GM12865 (cell line): ENCODE measurements around the gene CSPG5.

ENCODE experiments used
- DNase-seq: peaks from one replicate; pipeline ENCODE4 v3.0.0; 2010; ENCODE audit warnings: low read depth
- H3K4me3 ChIP-seq: 2 replicates; pipeline ENCODE4 v1.5.1; 2011; ENCODE audit warnings: mild to moderate bottlenecking, low read depth, low read length, control low read depth
- TF ChIP-seq, protein P1 (sequence below): IDR thresholded peaks from 2 replicates; pipeline ENCODE4 v1.5.1; 2011; ENCODE audit warnings: low read length, control low read depth, low read depth, inconsistent platforms; ENCODE audit not compliant: insufficient read depth; ENCODE audit errors: missing control alignments

Gene CSPG5

DNA sequence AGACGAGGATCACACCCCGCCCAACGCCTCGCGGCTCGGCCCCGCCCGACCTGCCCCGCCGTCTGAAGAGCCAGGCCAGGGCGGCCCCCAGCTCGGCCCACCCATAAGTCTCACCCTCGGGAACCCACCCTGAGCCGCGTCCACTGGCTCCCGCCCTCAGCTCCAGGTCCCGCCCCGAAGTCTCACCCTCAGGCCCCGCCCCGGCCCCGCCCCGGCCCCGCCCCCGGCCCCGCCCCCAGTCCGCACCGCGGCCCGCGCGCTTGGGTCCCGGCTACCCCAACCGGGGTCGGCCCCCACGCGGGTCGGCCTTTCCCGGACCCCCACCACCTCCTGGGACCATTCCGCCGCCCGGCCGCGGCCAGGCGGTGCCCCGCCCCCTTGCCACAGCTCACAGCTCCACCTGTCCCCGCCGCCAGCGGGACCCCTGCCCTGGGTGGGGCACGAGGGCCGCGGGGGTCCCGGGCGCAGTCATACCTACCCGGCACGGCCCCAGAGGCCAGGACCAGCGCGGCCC lies 489 bp downstream of the CSPG5 start:
- TF ChIP-seq, protein P1, sequence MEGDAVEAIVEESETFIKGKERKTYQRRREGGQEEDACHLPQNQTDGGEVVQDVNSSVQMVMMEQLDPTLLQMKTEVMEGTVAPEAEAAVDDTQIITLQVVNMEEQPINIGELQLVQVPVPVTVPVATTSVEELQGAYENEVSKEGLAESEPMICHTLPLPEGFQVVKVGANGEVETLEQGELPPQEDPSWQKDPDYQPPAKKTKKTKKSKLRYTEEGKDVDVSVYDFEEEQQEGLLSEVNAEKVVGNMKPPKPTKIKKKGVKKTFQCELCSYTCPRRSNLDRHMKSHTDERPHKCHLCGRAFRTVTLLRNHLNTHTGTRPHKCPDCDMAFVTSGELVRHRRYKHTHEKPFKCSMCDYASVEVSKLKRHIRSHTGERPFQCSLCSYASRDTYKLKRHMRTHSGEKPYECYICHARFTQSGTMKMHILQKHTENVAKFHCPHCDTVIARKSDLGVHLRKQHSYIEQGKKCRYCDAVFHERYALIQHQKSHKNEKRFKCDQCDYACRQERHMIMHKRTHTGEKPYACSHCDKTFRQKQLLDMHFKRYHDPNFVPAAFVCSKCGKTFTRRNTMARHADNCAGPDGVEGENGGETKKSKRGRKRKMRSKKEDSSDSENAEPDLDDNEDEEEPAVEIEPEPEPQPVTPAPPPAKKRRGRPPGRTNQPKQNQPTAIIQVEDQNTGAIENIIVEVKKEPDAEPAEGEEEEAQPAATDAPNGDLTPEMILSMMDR: no peak
- peak; percentile 33 for DNase-seq

DNA sequence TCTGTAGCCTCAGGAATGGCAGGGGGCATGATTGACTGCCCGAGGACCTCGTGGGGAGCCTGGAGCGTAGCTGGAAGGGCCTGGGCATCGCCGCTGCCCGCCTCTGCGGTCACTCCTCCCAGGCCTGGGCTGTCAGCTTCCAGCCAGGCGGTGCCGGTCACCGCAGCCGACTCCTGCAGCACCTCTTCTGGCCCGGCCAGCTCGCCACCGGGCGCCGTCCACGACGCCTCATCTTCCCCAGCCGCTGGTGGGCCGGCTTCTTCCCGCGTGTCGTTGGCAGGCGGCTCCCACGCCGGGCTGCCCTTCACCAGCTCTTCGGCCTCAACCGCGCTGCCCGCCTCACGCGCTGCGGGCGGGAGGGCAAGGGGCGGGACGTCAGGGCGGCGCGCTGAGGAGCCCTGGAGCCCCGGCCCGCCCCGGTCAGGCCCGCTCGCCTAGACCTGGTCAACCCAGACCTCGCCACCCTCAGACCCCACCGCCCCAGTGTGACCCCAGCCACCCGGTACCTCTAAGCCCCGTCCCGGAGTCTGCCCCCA lies 1.0 kb downstream of the CSPG5 start:
- TF ChIP-seq, protein P1: no peak
- H3K4me3 ChIP-seq: peak overlapping the region; percentile 65
- DNase-seq: no peak

More for the DNA sequence above, 489 bp downstream of the CSPG5 start:
- H3K4me3 ChIP-seq: peak overlapping the region; percentile 65

DNA sequence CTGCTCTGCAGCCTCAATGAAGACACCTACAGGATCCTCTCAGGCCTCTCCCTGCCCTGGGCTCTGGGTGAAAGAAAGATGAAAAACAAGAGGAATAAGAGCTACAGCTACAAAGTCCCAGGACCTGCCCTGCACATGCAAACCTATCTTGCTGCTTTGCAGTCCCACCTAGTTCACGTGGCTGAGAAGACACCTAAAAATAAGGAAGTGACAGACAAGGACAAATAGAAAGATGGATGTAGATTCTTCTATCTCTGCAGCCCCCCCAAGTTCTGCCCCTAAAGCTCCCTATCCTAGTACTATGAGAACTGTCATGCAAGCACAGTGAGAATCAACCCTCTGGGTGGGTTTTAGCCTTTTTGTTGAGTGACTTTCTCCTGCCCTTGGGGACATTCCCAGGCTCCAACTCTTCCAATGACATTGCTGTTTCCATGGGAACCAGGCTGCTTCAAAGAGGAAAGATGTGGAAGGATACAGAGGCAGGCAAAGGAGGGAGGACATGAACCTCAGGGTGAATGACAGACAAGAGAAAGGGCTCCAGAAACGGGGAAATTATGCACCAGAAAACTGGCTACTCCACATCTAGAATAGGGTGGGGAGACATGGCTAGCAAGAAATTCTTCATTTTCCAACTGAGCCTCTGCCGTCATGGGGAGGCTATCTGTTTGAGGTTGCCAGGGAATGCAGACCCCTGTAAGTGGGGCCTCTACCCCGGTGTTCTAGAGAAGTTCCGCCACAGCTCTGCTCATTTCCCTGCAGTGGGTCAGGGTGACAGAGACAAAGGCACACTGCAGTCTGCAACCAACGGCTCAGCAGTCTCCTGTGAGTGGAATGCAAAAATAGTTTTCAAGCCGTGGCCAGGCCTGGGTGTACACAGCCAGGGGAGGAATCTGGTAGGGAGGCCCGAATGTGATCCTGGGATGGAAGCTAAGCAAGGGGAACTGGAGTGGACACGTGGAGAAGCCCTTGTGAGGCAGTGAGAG lies 5.2 kb downstream of the CSPG5 start:
- no peak for DNase-seq
- TF ChIP-seq, protein P1: no peak
- no peak overlapping the region for H3K4me3 ChIP-seq

DNA sequence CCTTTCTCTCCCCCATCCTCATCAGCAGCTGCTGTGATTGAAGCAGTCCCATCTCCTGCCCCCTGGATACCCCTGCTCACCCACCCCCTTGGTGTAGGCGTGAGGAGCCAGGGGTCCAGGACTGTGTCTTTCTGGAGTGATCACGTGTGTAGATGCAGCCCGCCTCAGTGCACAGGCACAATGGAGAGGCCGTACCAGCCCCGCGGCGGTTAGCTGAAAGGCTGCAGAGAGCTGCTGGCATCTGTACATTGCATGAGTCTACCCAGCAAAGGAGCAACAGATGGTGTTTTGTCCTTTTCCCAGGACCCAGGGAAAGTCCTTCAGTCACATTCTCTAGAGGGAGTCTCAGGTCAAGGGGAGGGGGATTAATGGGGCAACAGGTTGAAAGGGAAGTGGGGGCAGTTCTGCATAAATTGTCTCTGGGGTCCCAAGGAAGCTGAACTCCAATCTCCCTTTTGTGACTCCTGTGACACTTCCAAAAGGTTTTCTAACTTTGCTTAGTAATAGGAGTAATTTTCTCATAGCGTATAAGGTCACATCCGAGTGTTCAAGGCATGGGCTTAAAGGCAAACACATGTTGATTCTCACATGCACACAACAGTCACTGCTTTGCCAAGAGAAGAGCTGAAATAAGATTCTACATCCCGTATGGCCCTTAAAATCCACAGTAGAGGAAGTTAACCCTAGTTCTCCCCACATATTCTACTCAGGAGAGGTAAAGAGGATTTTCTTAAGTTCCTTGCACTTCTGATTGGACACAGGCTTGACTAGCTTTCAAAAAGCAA lies 7.1 kb downstream of the CSPG5 start:
- TF ChIP-seq, protein P1: no peak
- no peak overlapping the region for H3K4me3 ChIP-seq
- DNase-seq: no peak

DNA sequence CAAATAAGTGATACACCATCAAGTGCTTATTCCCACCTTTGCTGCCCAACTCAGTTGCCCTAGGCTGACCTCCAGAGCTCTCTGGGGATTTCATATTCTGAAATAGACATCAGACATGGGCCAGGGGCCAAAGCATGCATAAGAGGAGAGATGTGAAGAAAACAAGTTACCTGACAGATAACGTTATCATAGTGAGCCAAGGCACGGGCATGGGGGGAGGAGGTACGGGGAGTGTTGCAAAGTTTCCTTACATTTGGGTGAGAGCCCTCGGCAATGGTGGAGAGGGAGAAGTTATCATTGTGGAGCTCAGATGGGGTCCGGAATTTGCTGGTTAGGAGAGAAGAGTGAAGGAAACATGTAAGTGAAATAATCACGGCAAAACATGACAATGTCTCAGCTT lies 9.8 kb downstream of the CSPG5 start:
- no peak overlapping the region for H3K4me3 ChIP-seq
- TF ChIP-seq, protein P1: no peak
- no peak for DNase-seq

DNA sequence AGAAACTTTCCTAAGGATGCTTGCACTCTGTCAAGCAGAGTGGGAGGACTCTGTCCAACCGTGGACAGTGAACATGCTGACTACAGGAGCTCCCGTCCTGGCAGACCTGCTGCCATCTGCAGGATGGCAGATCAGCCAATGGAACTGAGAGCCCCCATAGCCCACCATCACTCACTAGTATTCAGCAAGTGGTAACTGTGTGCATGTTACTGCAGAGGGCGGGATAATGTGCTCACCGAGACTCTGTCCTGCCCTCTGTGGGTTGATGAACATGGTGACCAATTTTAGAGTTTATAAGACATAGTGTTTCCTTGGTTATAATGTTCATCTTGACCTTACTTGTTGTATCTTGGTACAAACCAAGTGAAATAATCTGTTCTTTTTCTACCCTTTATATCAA lies 11.5 kb downstream of the CSPG5 start:
- DNase-seq: no peak
- TF ChIP-seq, protein P1: no peak
- H3K4me3 ChIP-seq: no peak overlapping the region
